GM21447 (cell line): Measurements from ENCODE around the gene CNN2.

Source experiments
- ATAC-seq: cut with Tn5 transposase; IDR thresholded peaks from one replicate; pipeline ENCODE4 v1.9.1; 2021; ENCODE audit not compliant: unreplicated experiment

Gene CNN2

GRCh38 chr19:1026783-1027649 is 608 bp downstream of the CNN2 start:
- ATAC-seq = no peak

GRCh38 chr19:1027650-1028061 is 1.2 kb downstream of the CNN2 start:
- no peak for ATAC-seq

DNA sequence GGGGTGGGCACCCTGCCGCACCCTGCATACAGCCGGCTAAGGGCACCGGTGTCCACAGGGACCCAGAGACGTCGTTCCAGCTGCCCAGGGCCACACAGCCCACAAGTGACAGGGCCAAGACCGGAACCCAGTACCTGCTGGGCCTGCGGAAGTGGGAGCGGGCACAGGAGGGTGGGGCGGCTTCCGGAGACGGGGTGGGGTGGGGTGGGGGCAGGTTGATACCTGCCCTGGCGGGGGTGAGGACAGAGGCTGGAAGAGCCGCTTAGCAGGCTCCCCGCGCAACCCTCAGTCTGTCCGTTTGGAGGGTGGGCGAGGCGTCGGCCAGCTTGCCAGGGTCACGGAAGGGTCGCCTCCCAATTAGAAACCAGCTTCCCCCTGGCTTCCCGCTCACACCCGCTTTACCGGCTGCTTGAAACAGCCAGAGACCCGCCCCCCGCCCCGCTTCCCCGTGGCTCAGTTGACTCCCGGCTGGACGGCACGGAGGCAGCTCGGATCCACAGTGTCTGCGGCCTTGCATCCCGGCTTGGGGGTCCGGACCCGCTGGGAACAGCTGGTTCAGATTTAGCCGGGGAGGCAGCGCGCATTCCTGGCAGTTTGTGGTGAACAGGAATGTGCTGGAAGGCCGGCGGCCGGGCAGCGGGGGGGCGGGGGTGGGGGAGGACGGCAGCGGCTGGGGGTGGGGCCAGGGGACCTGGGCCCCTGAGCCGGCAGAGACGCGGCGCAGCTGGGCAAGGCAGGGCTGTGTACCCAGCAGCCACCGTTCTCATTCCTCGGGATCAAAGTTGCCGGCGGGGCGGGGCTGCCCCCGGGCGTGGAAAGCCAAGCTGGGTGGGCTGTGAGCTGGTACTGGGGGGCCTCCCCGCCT is 1.9 kb downstream of the CNN2 start:
- ATAC-seq = no peak

DNA sequence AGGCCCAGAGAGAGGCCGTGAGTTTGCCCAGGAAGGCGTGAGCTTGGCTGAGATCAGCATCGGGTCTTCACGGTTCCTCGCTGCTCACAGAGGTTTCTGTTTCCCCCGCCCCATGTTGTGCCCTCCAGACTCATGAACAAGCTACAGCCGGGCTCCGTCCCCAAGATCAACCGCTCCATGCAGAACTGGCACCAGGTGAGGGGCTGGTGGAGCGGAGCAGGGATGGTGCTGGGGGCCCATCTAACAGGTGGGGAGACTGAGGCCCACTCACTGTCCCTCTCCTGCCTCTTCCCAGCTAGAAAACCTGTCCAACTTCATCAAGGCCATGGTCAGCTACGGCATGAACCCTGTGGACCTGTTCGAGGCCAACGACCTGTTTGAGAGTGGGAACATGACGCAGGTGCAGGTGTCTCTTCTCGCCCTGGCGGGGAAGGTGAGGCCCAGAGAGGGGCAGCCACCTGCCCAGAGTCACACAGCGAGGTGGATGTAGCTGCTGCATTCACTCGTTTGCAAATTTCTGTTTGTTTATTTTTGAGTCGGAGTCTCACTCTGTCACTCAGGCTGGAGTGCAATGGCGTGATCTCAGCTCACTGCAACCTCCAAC is 6.0 kb downstream of the CNN2 start:
- ATAC-seq = no peak

- ATAC-seq = no peak
These were observed 9.7 kb downstream of the CNN2 start for GRCh38 chr19:1035998-1036621.

DNA sequence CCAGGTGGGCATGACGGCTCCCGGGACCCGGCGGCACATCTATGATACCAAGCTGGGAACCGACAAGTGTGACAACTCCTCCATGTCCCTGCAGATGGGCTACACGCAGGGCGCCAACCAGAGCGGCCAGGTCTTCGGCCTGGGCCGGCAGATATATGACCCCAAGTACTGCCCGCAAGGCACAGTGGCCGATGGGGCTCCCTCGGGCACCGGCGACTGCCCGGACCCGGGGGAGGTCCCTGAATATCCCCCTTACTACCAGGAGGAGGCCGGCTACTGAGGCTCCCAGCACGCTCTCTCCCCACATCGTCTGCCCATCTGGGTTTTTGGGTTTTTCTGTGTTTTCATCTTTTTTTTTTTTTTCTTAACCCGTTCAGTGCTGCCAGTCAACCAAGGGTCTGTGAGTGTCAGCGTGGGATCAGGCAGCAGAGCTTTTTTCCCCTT is 11.2 kb downstream of the CNN2 start:
- peak; percentile 0 for ATAC-seq

DNA sequence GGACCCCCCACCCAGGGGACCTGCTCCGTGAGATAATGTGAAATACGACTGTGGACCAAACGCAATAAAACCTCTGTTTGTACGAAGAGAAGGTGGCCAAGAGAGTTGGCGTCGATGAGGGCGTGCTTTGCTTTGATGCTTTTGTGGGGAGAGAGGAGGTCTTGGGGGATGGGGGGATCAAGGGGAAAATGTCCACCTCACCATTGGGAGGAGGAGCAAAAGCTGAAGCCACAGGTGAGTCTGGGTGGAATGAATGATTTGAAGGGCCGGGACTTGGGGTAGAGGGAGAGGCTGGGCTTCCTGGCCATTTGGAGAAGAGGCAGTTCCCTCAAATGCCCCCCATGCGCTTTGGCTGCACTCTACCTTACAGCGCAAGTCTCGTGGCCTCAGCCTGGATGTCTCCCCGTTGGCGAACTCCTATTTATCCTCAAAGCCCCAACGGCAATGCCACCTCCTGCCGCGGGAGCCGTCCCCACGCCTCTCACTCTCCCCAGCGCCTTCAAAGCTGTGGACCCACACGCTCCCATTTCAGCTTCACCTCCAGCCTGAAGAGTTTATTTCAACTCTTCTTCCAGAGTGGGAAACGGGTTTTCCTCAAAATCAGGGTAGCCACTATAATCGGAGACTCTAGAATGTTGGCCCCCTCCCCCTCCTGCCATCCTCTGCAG is 12.7 kb downstream of the CNN2 start:
- no peak for ATAC-seq

GRCh38 chr19:1039646-1040475 is 13.5 kb downstream of the CNN2 start, which contains the start of gene ABCA7:
Gene ABCA7 (plus strand): TSS chr19:1040107. CDS start chr19:1041362, 1,255 bp downstream.
- peak; percentile 51 for ATAC-seq

GRCh38 chr19:1040476-1041271 is 14.3 kb downstream of the CNN2 start:
- peak; percentile 40 for ATAC-seq

GRCh38 chr19:1041272-1041834 is 14.9 kb downstream of the CNN2 start:
- no peak for ATAC-seq

DNA sequence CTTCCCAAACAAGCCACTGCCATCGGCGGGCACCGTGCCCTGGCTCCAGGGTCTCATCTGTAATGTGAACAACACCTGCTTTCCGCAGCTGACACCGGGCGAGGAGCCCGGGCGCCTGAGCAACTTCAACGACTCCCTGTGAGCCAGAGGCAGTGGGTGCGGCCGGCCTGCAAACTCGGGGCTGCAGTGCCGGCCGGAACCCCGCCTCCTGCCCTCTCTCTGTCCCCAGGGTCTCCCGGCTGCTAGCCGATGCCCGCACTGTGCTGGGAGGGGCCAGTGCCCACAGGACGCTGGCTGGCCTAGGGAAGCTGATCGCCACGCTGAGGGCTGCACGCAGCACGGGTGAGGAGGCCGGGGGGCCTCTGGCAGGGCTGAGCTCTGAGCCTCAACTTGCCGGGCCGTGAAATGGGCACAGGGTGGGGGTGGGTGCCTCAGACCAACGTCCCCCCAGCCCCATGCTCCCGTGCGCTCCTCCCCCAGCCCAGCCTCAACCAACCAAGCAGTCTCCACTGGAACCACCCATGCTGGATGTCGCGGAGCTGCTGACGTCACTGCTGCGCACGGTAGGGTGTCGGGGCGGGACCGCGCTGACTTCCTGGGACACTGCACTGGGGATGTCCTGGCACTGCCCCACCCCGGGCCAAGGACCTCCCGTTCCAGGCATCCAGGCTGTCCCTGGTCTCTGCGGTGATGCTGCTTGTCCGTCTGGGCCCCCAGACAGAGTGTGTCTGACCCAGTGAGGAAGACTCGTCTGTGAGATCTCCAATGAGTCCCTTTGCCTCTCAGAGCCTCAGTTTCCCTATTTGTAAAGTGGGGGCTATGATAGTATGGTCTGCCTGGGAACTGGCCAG is 15.7 kb downstream of the CNN2 start:
- ATAC-seq = no peak

DNA sequence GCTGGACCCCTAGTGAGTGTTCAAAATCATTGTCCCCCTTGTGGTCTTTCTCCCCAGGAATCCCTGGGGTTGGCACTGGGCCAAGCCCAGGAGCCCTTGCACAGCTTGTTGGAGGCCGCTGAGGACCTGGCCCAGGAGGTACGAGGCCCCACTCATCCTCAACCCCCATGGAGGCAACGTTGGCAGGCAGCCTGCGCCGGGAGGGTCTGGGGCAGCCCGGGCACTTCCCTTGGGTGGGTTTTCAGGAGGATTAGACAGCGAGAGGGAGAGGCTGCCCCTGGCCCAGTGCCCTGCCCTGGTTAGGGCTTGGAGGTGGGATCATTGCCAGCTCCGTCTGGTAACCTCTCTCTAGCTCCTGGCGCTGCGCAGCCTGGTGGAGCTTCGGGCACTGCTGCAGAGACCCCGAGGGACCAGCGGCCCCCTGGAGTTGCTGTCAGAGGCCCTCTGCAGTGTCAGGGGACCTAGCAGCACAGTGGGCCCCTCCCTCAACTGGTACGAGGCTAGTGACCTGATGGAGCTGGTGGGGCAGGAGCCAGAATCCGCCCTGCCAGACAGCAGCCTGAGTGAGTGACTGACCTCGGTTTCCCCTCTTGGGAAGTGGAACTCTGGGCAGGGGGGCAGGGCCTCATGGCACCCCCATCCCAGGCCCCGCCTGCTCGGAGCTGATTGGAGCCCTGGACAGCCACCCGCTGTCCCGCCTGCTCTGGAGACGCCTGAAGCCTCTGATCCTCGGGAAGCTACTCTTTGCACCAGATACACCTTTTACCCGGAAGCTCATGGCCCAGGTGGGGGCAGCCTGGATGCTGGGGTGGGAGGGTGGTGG is 16.5 kb downstream of the CNN2 start:
- ATAC-seq = no peak

DNA sequence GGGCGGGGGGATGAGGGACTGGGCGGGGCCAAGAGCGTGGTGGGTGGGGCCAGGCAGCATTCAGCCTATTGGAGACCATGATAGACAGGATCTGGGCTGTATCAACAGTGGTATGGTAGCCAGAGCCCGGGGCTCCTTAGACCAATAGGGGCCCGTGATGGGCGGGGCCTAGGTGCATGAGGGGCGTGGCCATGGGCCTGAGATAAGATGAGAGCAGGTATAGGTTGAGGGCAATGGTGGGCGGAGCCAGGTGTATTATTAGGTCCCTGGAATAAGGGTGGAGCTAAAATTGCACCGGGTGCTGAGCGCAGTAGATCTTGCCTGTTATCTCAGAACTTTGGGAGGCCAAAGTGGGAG is 18.8 kb downstream of the CNN2 start:
- no peak for ATAC-seq

DNA sequence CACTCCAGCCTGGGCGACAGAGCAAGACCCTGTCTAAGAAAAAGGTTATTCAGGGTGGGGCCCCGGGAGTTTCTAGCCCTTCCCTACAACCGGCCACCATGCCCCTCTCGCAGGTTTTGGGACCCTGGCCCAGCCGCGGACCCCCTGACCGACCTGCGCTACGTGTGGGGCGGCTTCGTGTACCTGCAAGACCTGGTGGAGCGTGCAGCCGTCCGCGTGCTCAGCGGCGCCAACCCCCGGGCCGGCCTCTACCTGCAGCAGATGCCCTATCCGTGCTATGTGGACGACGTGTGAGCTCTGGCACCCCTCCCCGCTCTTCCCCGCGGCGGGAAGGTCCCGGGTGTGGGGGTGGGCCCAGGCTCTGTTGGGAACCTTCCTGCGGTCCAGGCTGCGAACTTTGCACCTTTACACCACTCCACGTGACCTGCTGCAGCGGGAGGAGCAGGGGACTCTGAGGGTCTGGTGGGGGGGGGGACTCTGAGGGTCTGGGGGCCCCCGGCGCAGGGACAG is 19.8 kb downstream of the CNN2 start:
- no peak for ATAC-seq

DNA sequence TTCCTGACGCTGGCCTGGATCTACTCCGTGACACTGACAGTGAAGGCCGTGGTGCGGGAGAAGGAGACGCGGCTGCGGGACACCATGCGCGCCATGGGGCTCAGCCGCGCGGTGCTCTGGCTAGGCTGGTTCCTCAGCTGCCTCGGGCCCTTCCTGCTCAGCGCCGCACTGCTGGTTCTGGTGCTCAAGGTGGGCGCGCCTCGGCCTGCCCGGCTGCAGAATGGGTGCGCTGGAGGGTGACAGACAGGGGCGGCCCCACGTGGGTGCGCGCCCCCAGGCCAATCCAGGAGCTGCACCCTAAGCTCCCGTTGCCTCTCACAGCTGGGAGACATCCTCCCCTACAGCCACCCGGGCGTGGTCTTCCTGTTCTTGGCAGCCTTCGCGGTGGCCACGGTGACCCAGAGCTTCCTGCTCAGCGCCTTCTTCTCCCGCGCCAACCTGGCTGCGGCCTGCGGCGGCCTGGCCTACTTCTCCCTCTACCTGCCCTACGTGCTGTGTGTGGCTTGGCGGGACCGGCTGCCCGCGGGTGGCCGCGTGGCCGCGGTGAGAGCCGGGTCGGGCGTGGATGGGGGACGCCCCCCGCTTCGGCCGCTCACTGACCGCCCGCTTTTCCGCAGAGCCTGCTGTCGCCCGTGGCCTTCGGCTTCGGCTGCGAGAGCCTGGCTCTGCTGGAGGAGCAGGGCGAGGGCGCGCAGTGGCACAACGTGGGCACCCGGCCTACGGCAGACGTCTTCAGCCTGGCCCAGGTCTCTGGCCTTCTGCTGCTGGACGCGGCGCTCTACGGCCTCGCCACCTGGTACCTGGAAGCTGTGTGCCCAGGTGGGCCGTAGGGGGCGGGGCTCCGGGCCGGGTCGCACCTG is 20.7 kb downstream of the CNN2 start:
- ATAC-seq = no peak
